Adrenal gland (tissue), 5 donors: ENCODE results near the gene FCHSD2.

Experiments
- CTCF ChIP-seq, 6 experiments: fragments of 450-650 bp in 4 of 6; fragments of 200-600 bp in 2 of 6; sonication (generic) in 1 of 6; IDR thresholded peaks; 1 replicate in 5 of 6; 2 replicates in 1 of 6; pipeline versions ENCODE4 v1.5.1 to v1.8.0; 2016 to 2021; ENCODE audit warnings: antibody characterized with exemption in 6 of 6, mild to moderate bottlenecking in 2 of 6, moderate library complexity in 1 of 6
- POLR2A ChIP-seq, 2 donors: fragments of 450-650 bp; IDR thresholded peaks; one replicate each; pipeline ENCODE4 v1.6.1; 2017; ENCODE audit warnings: antibody characterized with exemption in 2 of 2, mild to moderate bottlenecking in 2 of 2, moderate library complexity in 1 of 2
- donor health status: DM: no; HTN: no; CAD: no.

- TF ChIP-seq POLR2A (IDR thresholded peaks at IDR 0.05) = no peak
- no peak for TF ChIP-seq CTCF (IDR thresholded peaks at IDR 0.05)
Measured at GRCh38 chr11:72834905-72835304, 307.2 kb downstream of the FCHSD2 start.
